Tibial artery (tissue), 4 donors: ENCODE results near the gene ADGRL1.

Experiments used
- DNase-seq, 2 donors: peaks; one replicate each; pipeline ENCODE4 v3.0.0-alpha.2; 2019
- H3K27ac ChIP-seq, 2 donors: fragments of 200-600 bp; sonication (generic) in 1 of 2; 1 replicate in 1 of 2; 2 replicates in 1 of 2; pipeline ENCODE4 v1.5.1; 2018 to 2019; ENCODE audit warnings: mild to moderate bottlenecking in 1 of 2
- H3K27me3 ChIP-seq, 2 donors: fragments of 200-600 bp; sonication (generic) in 1 of 2; one replicate each; pipeline versions ENCODE4 v1.5.1 to v1.6.0; 2016 to 2019
- H3K36me3 ChIP-seq, 3 donors: fragments of 200-600 bp; sonication (generic) in 2 of 3; one replicate each; pipeline ENCODE4 v1.5.1; 2016 to 2019; ENCODE audit warnings: mild to moderate bottlenecking in 2 of 3
- H3K4me1 ChIP-seq, 4 donors: fragments of 200-600 bp; sonication (generic) in 2 of 4; 1 replicate in 3 of 4; 2 replicates in 1 of 4; pipeline ENCODE4 v1.5.1; 2016 to 2019
- H3K4me3 ChIP-seq, 2 donors: fragments of 200-600 bp; sonication (generic) in 1 of 2; 1 replicate in 1 of 2; 2 replicates in 1 of 2; pipeline ENCODE4 v1.5.1; 2018 to 2019; ENCODE audit warnings: mild to moderate bottlenecking in 2 of 2
- H3K9me3 ChIP-seq, 3 donors: fragments of 200-600 bp; sonication (generic) in 1 of 3; one replicate each; pipeline ENCODE4 v1.5.1; 2016 to 2019
- CTCF ChIP-seq, 2 experiments: fragments of 200-600 bp in 1 of 2; fragments of 450-650 bp in 1 of 2; IDR thresholded peaks; one replicate each; pipeline ENCODE4 v1.5.1; 2017 to 2019; ENCODE audit warnings: antibody characterized with exemption in 2 of 2, mild to moderate bottlenecking in 1 of 2, moderate library complexity in 1 of 2
- intact Hi-C: fragments of 100-400 bp; cut with DNase I; formaldehyde crosslinking; loops from one replicate; pipeline ENCODE4 v1.15.0; 2023; ENCODE audit warnings: low total_unique reads

The ADGRL1 gene

GRCh38 chr19:14113762-14114414 is 92.1 kb downstream of the ADGRL1 start:
- H3K4me1 ChIP-seq: peaks cover 5 to 84% (median 58%) of the 10 kb centered on the region in 4 donors
- intact Hi-C loops: no loop called here
- no peaks in the 10 kb centered on the region for H3K36me3 ChIP-seq
- TF ChIP-seq CTCF (IDR thresholded peaks at IDR 0.05): no peak
- no peak overlapping the region for H3K4me3 ChIP-seq
- H3K27me3 ChIP-seq: no peaks in the 10 kb centered on the region
- no peak for DNase-seq
- H3K9me3 ChIP-seq: no peaks in the 10 kb centered on the region
- H3K27ac ChIP-seq: peak overlapping the region; percentile 85 to 94

GRCh38 chr19:14112809-14113385 is 93.1 kb downstream of the ADGRL1 start:
- intact Hi-C loops: no loop called here
- Histone ChIP-seq H3K4me1 (peaks cover 5 to 87% (median 60%) of the 10 kb centered on the region in 4 donors), H3K4me3 (peak overlapping the region; percentile 29 to 45), H3K9me3 (no peaks in the 10 kb centered on the region), H3K27ac (peak overlapping the region; percentile 85 to 94), H3K36me3 (no peaks in the 10 kb centered on the region), H3K27me3 (no peaks in the 10 kb centered on the region)
- peak; percentile 61 to 86 for DNase-seq
- TF ChIP-seq CTCF (IDR thresholded peaks at IDR 0.05): no peak

GRCh38 chr19:14112051-14112808 is 93.7 kb downstream of the ADGRL1 start:
- H3K27me3 ChIP-seq: no peaks in the 10 kb centered on the region
- DNase-seq: no peak
- TF ChIP-seq CTCF (IDR thresholded peaks at IDR 0.05): no peak
- no peaks in the 10 kb centered on the region for H3K9me3 ChIP-seq
- peaks cover 0 to 5% (median 0%) of the 10 kb centered on the region in 3 donors for H3K36me3 ChIP-seq
- peak overlapping the region; percentile 85 to 94 for H3K27ac ChIP-seq
- peaks cover 5 to 93% (median 67%) of the 10 kb centered on the region in 4 donors for H3K4me1 ChIP-seq
- H3K4me3 ChIP-seq: peak overlapping the region; percentile 29 to 45
- intact Hi-C loops: no loop called here

- Histone ChIP-seq H3K4me3 (no peak overlapping the region), H3K4me1 (peaks cover 5 to 97% (median 70%) of the 10 kb centered on the region in 4 donors), H3K27me3 (no peaks in the 10 kb centered on the region), H3K27ac (peak overlapping the region; percentile 85 to 94), H3K9me3 (no peaks in the 10 kb centered on the region), H3K36me3 (peaks cover under 1 to 12% (median 5%) of the 10 kb centered on the region in 3 donors)
- DNase-seq: no peak
- intact Hi-C loops: no loop called here
- no peak for TF ChIP-seq CTCF (IDR thresholded peaks at IDR 0.05)
These were observed 94.5 kb downstream of the ADGRL1 start for GRCh38 chr19:14111486-14111885.

GRCh38 chr19:14110650-14111049 is 95.3 kb downstream of the ADGRL1 start:
- H3K9me3 ChIP-seq: no peaks in the 10 kb centered on the region
- H3K4me3 ChIP-seq: no peak overlapping the region
- no peaks in the 10 kb centered on the region for H3K27me3 ChIP-seq
- intact Hi-C loops: loop anchor here (1.0 kb wide), 1 partner anchor 12 kb away; no protein-coding TSS in a partner anchor
- H3K27ac ChIP-seq: peak overlapping the region in 1 of 2 donors; percentile 29
- no peak for DNase-seq
- peaks cover 8 to 21% (median 13%) of the 10 kb centered on the region in 3 donors for H3K36me3 ChIP-seq
- TF ChIP-seq CTCF (IDR thresholded peaks at IDR 0.05): no peak
- peaks cover 5 to 97% (median 62%) of the 10 kb centered on the region in 4 donors for H3K4me1 ChIP-seq
